Measurements from ENCODE around the gene BAIAP3.

DNA sequence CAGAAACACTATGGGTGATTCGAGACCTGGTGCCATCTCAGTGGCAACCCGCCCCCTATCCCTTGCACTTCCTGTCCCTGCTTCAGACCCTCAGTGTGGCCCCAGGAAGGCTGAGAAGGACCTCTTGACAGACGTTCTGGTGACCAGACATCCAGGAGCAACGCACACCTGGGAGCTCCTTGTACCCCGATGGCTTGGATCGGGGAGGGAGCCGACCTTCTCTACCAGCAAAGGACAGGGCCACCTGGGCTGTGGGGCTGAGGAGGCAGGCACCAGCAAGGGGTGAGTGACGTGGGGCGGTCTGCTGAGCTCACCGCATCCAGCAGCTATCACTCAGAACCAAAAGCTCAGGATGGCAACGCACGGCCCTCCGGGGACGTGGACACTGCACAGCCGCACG is 53.9 kb downstream of the BAIAP3 start:
- no peak for TF ChIP-seq RAD21 (conservative IDR thresholded peaks at IDR 0.05)
- no peak for TF ChIP-seq CTCF (IDR thresholded peaks at IDR 0.05; ENCODE audit: poor library complexity, severe bottlenecking)
- no peak for TF ChIP-seq POLR2AphosphoS5 (IDR thresholded peaks at IDR 0.05)
- TF ChIP-seq EP300 (conservative IDR thresholded peaks at IDR 0.05; ENCODE audit: poor library complexity, severe bottlenecking), result no peak
- no peak for TF ChIP-seq SMC3 (conservative IDR thresholded peaks at IDR 0.05; ENCODE audit: poor library complexity)

All from neural cell (in vitro differentiated cells).